ENCODE measurements around the gene PIM2. TPM values are rescaled to one million over a fixed set of nuclear protein-coding genes. Genes with fewer than 3 reads are reported as not detected.

The PIM2 gene
- total and polyA plus RNA-seq, 2 experiments from 2014 or later: 4.4 to 4.6 TPM

DNA sequence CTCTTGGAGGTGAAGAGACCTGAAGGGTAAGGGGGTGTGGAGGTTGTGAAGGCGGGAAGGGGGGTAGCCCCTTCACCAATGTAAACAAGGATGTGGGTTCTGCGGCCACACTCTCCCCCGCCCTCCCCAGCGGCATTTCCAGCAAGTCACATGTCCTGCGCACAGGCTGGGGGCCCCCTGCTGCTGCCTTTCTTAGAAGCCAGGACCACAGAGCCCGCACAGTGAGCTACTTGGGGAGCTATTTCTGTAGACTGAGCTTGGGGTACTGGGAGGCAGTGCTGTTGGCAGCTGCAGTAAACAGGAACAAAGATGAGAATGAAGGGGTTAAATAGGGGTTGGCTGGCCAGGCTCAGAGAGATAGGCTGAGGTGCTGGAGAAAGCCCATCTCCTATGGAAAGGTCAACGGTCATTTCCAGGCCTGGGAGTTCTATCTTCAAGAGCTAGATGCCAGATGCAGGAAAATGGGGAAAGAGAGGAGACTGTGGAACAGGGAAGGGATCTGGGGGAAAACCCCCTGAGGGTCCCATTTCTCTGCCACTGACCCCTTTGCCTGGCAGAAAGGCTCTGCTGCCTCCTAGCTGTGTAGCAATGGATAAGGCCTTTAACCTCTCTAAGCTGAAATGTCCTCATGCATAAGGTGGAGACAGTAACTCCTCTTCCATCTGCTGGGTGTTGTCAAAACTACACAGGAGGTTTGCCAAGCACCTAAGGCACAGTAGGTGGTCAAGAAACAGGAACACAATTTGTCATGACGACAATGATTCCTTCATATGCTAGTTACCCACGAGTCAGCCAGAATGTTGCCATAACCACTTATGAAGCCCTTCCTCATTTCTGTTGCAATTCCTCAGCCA, 18.5 kb upstream of the PIM2 start:
- H3K9ac ChIP-seq: no peak overlapping the region
- H3K9me2 ChIP-seq (ENCODE audit: insufficient read depth): no peaks in the 10 kb centered on the region
- peaks cover 59% of the 10 kb centered on the region for H3K79me2 ChIP-seq (ENCODE audit: insufficient read depth)
- H3K9me3 ChIP-seq (ENCODE audit: low read depth): no peaks in the 10 kb centered on the region
- no peak overlapping the region for H3K4me3 ChIP-seq
- H2AFZ ChIP-seq: no peak overlapping the region
- no peaks in the 10 kb centered on the region for H3F3A ChIP-seq (ENCODE audit: insufficient read depth)
- H3K36me3 ChIP-seq (ENCODE audit: low read depth): no peaks in the 10 kb centered on the region
- H3K4me2 ChIP-seq (ENCODE audit: unreplicated experiment): no peak overlapping the region
- no peak overlapping the region for H3K27ac ChIP-seq
- peak; percentile 18 for DNase-seq
- WGBS, 2 experiments (ENCODE audit: low coverage in 1 of 2, low lambda C conversion rate in 2 of 2, missing lambda C conversion rate in 2 of 2): 60 to 80% methylated on average over 4 to 9 of the region's 9 CpGs
- in situ Hi-C loops (cut with MboI): loop anchor here (25.0 kb wide), 1 partner anchor 100 kb away; the partner anchor contains the start of gene TFE3
- TF ChIP-seq EZH2 (IDR thresholded peaks at IDR 0.05; ENCODE audit: insufficient read depth, poor library complexity, severe bottlenecking) (no peak), EZH2phosphoT487 (IDR thresholded peaks at IDR 0.05; ENCODE audit: insufficient read depth, low read depth) (no peak)
- H3K4me1 ChIP-seq (ENCODE audit: insufficient read depth): no peaks in the 10 kb centered on the region
- no peaks in the 10 kb centered on the region for H4K20me1 ChIP-seq (ENCODE audit: insufficient read depth)
- H3K27me3 ChIP-seq (replicated peaks; ENCODE audit: insufficient read depth): no peaks in the 10 kb centered on the region

- Histone ChIP-seq H3K79me2 (ENCODE audit: insufficient read depth) (peaks cover 55% of the 10 kb centered on the region), H3K27ac (no peak overlapping the region), H3K9me2 (ENCODE audit: insufficient read depth) (no peaks in the 10 kb centered on the region), H3K27me3 (replicated peaks; ENCODE audit: insufficient read depth) (no peaks in the 10 kb centered on the region), H2AFZ (no peak overlapping the region), H3K9ac (no peak overlapping the region), H3K9me3 (ENCODE audit: low read depth) (no peaks in the 10 kb centered on the region), H4K20me1 (ENCODE audit: insufficient read depth) (no peaks in the 10 kb centered on the region), H3K4me2 (ENCODE audit: unreplicated experiment) (no peak overlapping the region), H3K4me1 (ENCODE audit: insufficient read depth) (no peaks in the 10 kb centered on the region), H3K4me3 (no peak overlapping the region), H3F3A (ENCODE audit: insufficient read depth) (no peaks in the 10 kb centered on the region), H3K36me3 (ENCODE audit: low read depth) (no peaks in the 10 kb centered on the region)
- 90 to 91% methylated on average over 8 of the region's 8 CpGs for WGBS, 2 experiments (ENCODE audit: low coverage in 1 of 2, low lambda C conversion rate in 2 of 2, missing lambda C conversion rate in 2 of 2)
- TF ChIP-seq EZH2 (IDR thresholded peaks at IDR 0.05; ENCODE audit: insufficient read depth, poor library complexity, severe bottlenecking): no peak
- in situ Hi-C loops (cut with MboI): loop anchor here (25.0 kb wide), 1 partner anchor 101 kb away; the partner anchor contains the start of gene TFE3
- DNase-seq: no peak
Measured at GRCh38 chrX:48936429-48937053, 17.7 kb upstream of the PIM2 start.

DNA sequence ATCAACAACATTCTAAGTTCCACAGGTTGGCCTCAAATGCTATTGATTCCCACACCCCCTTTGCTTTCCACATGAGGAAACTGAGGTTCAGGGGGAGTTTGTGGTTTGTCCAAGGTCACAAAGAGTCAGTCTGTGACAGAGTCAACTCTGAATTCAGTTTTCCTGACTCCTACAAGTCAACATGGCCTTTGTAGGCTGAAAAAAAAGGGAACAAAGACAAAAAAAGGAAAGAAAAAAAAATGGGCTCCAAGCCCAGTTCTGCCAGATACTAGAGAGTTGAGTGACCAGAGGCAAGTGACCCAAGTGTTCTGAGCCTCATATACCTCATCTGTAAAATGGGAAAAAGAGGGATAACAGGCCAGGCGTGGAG, 16.5 kb upstream of the PIM2 start:
- in situ Hi-C loops (cut with MboI): loop anchor here (25.0 kb wide), 1 partner anchor 102 kb away; the partner anchor contains the start of gene TFE3
- Histone ChIP-seq H3K27me3 (replicated peaks; ENCODE audit: insufficient read depth) (no peaks in the 10 kb centered on the region), H3K9ac (no peak overlapping the region), H3K4me1 (ENCODE audit: insufficient read depth) (no peaks in the 10 kb centered on the region), H3K4me3 (no peak overlapping the region), H3K36me3 (ENCODE audit: low read depth) (no peaks in the 10 kb centered on the region), H3K9me3 (ENCODE audit: low read depth) (no peaks in the 10 kb centered on the region), H3K4me2 (ENCODE audit: unreplicated experiment) (no peak overlapping the region), H3K9me2 (ENCODE audit: insufficient read depth) (no peaks in the 10 kb centered on the region), H2AFZ (no peak overlapping the region), H4K20me1 (ENCODE audit: insufficient read depth) (no peaks in the 10 kb centered on the region), H3K79me2 (ENCODE audit: insufficient read depth) (peaks cover 44% of the 10 kb centered on the region), H3K27ac (no peak overlapping the region), H3F3A (ENCODE audit: insufficient read depth) (no peaks in the 10 kb centered on the region)
- 88 to 100% methylated on average over 1 of the region's 1 CpG for WGBS, 2 experiments (ENCODE audit: low coverage in 1 of 2, low lambda C conversion rate in 2 of 2, missing lambda C conversion rate in 2 of 2)
- no peak for TF ChIP-seq EZH2phosphoT487 (IDR thresholded peaks at IDR 0.05; ENCODE audit: insufficient read depth, low read depth)
- no peak for TF ChIP-seq EZH2 (IDR thresholded peaks at IDR 0.05; ENCODE audit: insufficient read depth, poor library complexity, severe bottlenecking)
- no peak for DNase-seq

DNA sequence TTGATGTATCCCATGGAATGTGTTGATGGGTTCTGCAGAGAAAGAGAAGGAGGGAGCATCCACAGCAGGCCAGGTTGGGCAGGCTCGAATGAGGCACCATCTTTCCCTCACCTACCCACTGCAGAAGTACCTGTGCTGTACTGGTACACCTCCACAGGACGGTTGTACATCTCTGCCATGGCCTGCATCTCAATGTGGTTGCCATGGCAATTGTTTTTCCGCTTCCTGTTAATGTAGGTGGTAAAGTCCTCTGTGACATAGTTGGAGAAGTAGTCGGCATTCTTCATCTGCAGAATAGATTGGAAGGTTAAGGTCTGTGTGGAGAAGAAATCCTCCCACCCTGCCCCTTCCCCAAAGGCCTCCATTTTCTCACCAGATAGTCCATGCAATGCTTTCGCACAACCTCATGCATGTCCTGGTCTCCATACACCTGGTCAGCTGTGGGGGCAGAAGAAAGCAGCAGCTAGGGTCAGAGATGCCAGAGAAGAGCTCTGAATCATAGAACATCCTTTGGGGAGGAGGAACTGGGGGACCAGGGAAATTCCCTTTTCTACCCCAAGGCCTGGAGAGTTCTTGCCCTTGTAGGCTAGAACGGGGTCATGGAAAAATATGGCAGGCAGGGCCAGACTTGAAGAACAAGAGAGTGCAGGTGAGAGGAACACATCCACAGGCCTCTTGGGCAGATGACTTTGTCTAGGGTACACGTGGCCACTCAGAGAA, 15.9 kb upstream of the PIM2 start:
- no peaks in the 10 kb centered on the region for H4K20me1 ChIP-seq (ENCODE audit: insufficient read depth)
- H3K9me3 ChIP-seq (ENCODE audit: low read depth): no peaks in the 10 kb centered on the region
- H2AFZ ChIP-seq: no peak overlapping the region
- H3K36me3 ChIP-seq (ENCODE audit: low read depth): no peaks in the 10 kb centered on the region
- no peak overlapping the region for H3K27ac ChIP-seq
- H3K9me2 ChIP-seq (ENCODE audit: insufficient read depth): no peaks in the 10 kb centered on the region
- 84 to 85% methylated on average over 6 to 7 of the region's 7 CpGs for WGBS, 2 experiments (ENCODE audit: low coverage in 1 of 2, low lambda C conversion rate in 2 of 2, missing lambda C conversion rate in 2 of 2)
- H3K4me2 ChIP-seq (ENCODE audit: unreplicated experiment): no peak overlapping the region
- no peak overlapping the region for H3K4me3 ChIP-seq
- in situ Hi-C loops (cut with MboI): loop anchor here (25.0 kb wide), 1 partner anchor 103 kb away; the partner anchor contains the start of gene TFE3
- peaks cover 39% of the 10 kb centered on the region for H3K79me2 ChIP-seq (ENCODE audit: insufficient read depth)
- no peak overlapping the region for H3K9ac ChIP-seq
- no peaks in the 10 kb centered on the region for H3F3A ChIP-seq (ENCODE audit: insufficient read depth)
- H3K4me1 ChIP-seq (ENCODE audit: insufficient read depth): no peaks in the 10 kb centered on the region
- DNase-seq: no peak
- TF ChIP-seq EZH2 (IDR thresholded peaks at IDR 0.05; ENCODE audit: insufficient read depth, poor library complexity, severe bottlenecking) (no peak), EZH2phosphoT487 (IDR thresholded peaks at IDR 0.05; ENCODE audit: insufficient read depth, low read depth) (no peak)
- no peaks in the 10 kb centered on the region for H3K27me3 ChIP-seq (replicated peaks; ENCODE audit: insufficient read depth)

Data from GM23248 (cell line).